Colon (tissue), 2 donors: Measurements from ENCODE around the gene COL4A3.
"Not testable (repeated sequence)": the region's sequence is repeated elsewhere in the genome, so short reads cannot be mapped to it uniquely, and the experiment has no call there.

Source experiments
- FAIRE-seq: peaks from 2 replicates; lab custom pipeline; 2012; peaks lifted over from hg19 to GRCh38; lab: Jason Lieb, UNC
- donor health status: control.
- donor health status: control.

The COL4A3 gene

GRCh38 chr2:227160164-227160563, 4.3 kb upstream of the COL4A3 start:
- FAIRE-seq = no peak

- no peak for FAIRE-seq
These were observed 2.5 kb upstream of the COL4A3 start for GRCh38 chr2:227161947-227162346.

- no peak for FAIRE-seq
These were observed 883 bp upstream of the COL4A3 start for GRCh38 chr2:227163485-227163997.

GRCh38 chr2:227164763-227165291, 403 bp downstream of the COL4A3 start:
- FAIRE-seq = no peak

GRCh38 chr2:227171779-227172178, 7.4 kb downstream of the COL4A3 start:
- FAIRE-seq = not testable (repeated sequence)

GRCh38 chr2:227177592-227178336, 13.3 kb downstream of the COL4A3 start:
- no peak for FAIRE-seq

- no peak for FAIRE-seq
These were observed 15.7 kb downstream of the COL4A3 start for GRCh38 chr2:227179988-227180685.

- no peak for FAIRE-seq
These were observed 16.3 kb downstream of the COL4A3 start for GRCh38 chr2:227180770-227181169.

- no peak for FAIRE-seq
These were observed 18.3 kb downstream of the COL4A3 start for GRCh38 chr2:227182765-227183164.

- FAIRE-seq = no peak
These were observed 19.4 kb downstream of the COL4A3 start for GRCh38 chr2:227183657-227184367.

GRCh38 chr2:227185615-227186232, 21.3 kb downstream of the COL4A3 start:
- no peak for FAIRE-seq

- no peak for FAIRE-seq
These were observed 22.3 kb downstream of the COL4A3 start for GRCh38 chr2:227186751-227187150.

GRCh38 chr2:227188292-227188691, 23.9 kb downstream of the COL4A3 start:
- no peak for FAIRE-seq

GRCh38 chr2:227191367-227191766, 26.9 kb downstream of the COL4A3 start:
- FAIRE-seq = no peak

GRCh38 chr2:227192491-227192890, 28.1 kb downstream of the COL4A3 start:
- no peak for FAIRE-seq

- no peak for FAIRE-seq
These were observed 29.8 kb downstream of the COL4A3 start for GRCh38 chr2:227194219-227194618.

- no peak for FAIRE-seq
These were observed 34.4 kb downstream of the COL4A3 start for GRCh38 chr2:227198866-227199265.

GRCh38 chr2:227201771-227202170, 37.3 kb downstream of the COL4A3 start:
- no peak for FAIRE-seq

GRCh38 chr2:227204452-227204851, 40.0 kb downstream of the COL4A3 start:
- no peak for FAIRE-seq

GRCh38 chr2:227205701-227206100, 41.3 kb downstream of the COL4A3 start:
- no peak for FAIRE-seq

- FAIRE-seq = no peak
These were observed 42.0 kb downstream of the COL4A3 start for GRCh38 chr2:227206406-227206805.

- FAIRE-seq = no peak
These were observed 43.1 kb downstream of the COL4A3 start for GRCh38 chr2:227207573-227207972.
